ENCODE measurements around the gene RORB.

RORB gene

DNA sequence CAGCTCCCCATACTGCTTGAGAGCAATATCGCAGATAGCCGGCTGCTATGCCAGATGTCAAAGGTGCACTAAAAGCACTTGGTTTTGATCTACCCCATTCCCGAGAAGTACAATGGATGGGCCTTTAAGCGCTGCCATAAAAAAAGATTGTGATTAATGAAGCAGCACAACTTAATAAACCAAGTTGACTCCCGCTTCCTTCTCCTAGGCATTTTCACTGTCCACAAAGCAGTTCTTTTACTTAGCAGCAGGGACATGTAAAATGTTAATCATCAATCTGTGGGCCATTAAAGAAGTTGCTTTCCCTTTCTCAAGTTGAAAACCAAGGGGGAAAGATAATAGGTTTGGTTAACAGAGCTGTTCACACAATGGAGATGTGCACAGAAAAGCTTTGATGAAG, 214.2 kb downstream of the RORB start:
- no peak for TF ChIP-seq NFIC (IDR thresholded peaks at IDR 0.05)
- TF ChIP-seq, protein P1, sequence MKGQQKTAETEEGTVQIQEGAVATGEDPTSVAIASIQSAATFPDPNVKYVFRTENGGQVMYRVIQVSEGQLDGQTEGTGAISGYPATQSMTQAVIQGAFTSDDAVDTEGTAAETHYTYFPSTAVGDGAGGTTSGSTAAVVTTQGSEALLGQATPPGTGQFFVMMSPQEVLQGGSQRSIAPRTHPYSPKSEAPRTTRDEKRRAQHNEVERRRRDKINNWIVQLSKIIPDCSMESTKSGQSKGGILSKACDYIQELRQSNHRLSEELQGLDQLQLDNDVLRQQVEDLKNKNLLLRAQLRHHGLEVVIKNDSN (IDR thresholded peaks at IDR 0.05): no peak
- TF ChIP-seq EP300 (IDR thresholded peaks at IDR 0.05; ENCODE audit: borderline replicate concordance): no peak
- no peak for TF ChIP-seq EGR1 (IDR thresholded peaks at IDR 0.05)
- no peak for TF ChIP-seq ZBTB7A (IDR thresholded peaks at IDR 0.05; ENCODE audit: low read depth)
- no peak for TF ChIP-seq YY1 (IDR thresholded peaks at IDR 0.05; ENCODE audit: low read depth)
- TF ChIP-seq RAD21 (IDR thresholded peaks at IDR 0.05; ENCODE audit: low read depth): no peak
- no peak for TF ChIP-seq TAF1 (IDR thresholded peaks at IDR 0.05; ENCODE audit: low read depth)
- no peak for TF ChIP-seq CEBPB (IDR thresholded peaks at IDR 0.05)
- TF ChIP-seq, protein P2, sequence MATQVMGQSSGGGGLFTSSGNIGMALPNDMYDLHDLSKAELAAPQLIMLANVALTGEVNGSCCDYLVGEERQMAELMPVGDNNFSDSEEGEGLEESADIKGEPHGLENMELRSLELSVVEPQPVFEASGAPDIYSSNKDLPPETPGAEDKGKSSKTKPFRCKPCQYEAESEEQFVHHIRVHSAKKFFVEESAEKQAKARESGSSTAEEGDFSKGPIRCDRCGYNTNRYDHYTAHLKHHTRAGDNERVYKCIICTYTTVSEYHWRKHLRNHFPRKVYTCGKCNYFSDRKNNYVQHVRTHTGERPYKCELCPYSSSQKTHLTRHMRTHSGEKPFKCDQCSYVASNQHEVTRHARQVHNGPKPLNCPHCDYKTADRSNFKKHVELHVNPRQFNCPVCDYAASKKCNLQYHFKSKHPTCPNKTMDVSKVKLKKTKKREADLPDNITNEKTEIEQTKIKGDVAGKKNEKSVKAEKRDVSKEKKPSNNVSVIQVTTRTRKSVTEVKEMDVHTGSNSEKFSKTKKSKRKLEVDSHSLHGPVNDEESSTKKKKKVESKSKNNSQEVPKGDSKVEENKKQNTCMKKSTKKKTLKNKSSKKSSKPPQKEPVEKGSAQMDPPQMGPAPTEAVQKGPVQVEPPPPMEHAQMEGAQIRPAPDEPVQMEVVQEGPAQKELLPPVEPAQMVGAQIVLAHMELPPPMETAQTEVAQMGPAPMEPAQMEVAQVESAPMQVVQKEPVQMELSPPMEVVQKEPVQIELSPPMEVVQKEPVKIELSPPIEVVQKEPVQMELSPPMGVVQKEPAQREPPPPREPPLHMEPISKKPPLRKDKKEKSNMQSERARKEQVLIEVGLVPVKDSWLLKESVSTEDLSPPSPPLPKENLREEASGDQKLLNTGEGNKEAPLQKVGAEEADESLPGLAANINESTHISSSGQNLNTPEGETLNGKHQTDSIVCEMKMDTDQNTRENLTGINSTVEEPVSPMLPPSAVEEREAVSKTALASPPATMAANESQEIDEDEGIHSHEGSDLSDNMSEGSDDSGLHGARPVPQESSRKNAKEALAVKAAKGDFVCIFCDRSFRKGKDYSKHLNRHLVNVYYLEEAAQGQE (IDR thresholded peaks at IDR 0.05; ENCODE audit: low read depth): no peak
- TF ChIP-seq, protein P3, sequence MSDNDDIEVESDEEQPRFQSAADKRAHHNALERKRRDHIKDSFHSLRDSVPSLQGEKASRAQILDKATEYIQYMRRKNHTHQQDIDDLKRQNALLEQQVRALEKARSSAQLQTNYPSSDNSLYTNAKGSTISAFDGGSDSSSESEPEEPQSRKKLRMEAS (IDR thresholded peaks at IDR 0.05): no peak
- no peak for TF ChIP-seq TEAD4 (IDR thresholded peaks at IDR 0.05)
- no peak for TF ChIP-seq TCF12 (IDR thresholded peaks at IDR 0.05; ENCODE audit: low read depth)
- TF ChIP-seq FOXM1 (IDR thresholded peaks at IDR 0.05; ENCODE audit: borderline replicate concordance, low read depth): no peak
- no peak for TF ChIP-seq CREB1 (IDR thresholded peaks at IDR 0.05; ENCODE audit: low read depth)

DNA sequence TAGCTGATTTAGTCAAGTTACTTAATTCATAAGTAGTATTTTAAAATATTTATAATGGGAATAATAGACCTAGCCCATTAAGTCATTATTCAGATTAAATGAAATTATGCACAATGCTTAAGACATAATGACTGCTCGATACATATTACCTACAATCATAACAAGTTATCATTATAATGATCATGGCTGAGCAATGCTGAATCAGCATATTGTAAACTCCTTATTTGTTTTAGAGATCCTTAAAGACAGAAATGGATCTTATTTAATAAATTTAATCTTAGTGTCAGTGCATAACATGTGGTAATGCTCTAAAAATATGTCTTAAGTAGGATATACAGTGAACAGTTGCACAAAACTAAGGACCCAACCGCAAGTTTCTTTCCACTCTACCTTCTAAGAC, 221.6 kb downstream of the RORB start:
- no peak for TF ChIP-seq RAD21 (IDR thresholded peaks at IDR 0.05; ENCODE audit: low read depth)
- TF ChIP-seq FOXM1 (IDR thresholded peaks at IDR 0.05; ENCODE audit: borderline replicate concordance, low read depth): no peak
- no peak for TF ChIP-seq CEBPB (IDR thresholded peaks at IDR 0.05)
- TF ChIP-seq ZBTB7A (IDR thresholded peaks at IDR 0.05; ENCODE audit: low read depth): no peak
- no peak for TF ChIP-seq CREB1 (IDR thresholded peaks at IDR 0.05; ENCODE audit: low read depth)
- TF ChIP-seq, protein P1 (IDR thresholded peaks at IDR 0.05): no peak
- no peak for TF ChIP-seq EP300 (IDR thresholded peaks at IDR 0.05; ENCODE audit: borderline replicate concordance)
- no peak for TF ChIP-seq TAF1 (IDR thresholded peaks at IDR 0.05; ENCODE audit: low read depth)
- no peak for TF ChIP-seq NFIC (IDR thresholded peaks at IDR 0.05)

DNA sequence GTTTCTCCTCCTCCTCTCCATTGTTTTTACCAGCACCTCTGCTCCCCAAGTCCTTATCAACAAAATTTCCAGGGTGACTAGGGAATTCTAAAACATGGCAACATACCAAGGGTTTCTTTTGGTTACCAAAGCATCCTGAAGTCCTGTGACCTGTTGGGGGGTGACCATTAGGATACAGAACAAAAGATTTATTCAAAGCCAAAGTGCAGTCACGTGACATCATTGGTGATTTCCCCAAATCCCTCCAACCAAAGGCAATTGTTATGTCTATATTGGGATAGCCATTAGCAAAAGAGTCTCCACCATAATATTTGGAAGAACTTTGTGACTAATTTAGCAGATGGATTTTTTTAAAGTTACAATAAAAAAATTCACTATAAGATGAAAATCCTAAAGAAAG, 222.2 kb downstream of the RORB start:
- TF ChIP-seq EGR1 (IDR thresholded peaks at IDR 0.05) (no peak), RAD21 (IDR thresholded peaks at IDR 0.05; ENCODE audit: low read depth) (no peak), YY1 (IDR thresholded peaks at IDR 0.05; ENCODE audit: low read depth) (no peak), CEBPB (IDR thresholded peaks at IDR 0.05) (no peak), FOXM1 (IDR thresholded peaks at IDR 0.05; ENCODE audit: borderline replicate concordance, low read depth) (no peak)
- TF ChIP-seq, protein P3 (IDR thresholded peaks at IDR 0.05): no peak

DNA sequence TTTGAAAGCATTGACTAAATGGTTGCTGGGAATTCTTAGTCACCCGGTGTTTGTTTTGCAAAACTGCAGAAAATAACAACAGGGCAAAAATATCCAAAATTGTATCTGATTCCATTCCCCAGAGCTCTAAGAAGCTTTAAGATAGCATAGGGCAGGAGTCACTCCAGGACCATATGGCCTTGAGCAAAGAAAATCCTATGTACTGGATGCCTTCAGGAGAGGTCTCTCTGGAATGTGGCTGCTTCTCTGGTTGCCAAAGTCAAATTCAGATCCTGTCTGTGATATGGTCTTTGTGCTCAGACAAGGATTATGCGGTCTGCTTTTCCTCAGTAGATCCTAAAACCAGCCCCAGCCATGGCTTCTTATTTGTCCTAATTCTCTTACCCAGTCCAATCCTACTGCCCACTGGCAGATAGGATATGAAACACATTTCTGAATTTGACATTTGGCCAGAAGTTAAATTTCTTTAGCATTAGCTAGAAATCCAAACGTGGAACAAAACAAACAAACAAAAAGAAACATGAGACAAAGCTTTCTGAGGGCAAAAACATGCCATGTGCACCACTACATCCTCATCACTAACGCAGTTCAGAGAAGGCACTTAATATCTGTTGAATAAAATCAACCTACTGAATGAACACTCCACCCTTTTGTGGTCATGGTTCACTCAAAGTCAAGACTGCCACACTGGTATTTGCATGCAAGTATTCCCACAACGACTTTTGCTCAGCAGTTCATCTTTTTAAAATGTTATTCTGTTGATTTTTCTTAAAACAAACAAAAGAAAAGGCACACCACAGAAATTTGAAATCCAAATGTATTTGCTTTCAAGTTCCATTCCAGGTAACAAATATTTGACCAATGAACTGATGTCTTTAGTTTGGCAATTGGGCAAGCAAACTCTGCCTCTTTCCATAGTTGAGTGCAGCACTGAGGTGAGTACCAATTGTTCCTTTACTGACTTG, 224.8 kb downstream of the RORB start:
- no peak for TF ChIP-seq ZBTB7A (IDR thresholded peaks at IDR 0.05; ENCODE audit: low read depth)
- TF ChIP-seq TEAD4 (IDR thresholded peaks at IDR 0.05): no peak
- no peak for TF ChIP-seq FOXM1 (IDR thresholded peaks at IDR 0.05; ENCODE audit: borderline replicate concordance, low read depth)
- TF ChIP-seq, protein P3 (IDR thresholded peaks at IDR 0.05): no peak
- TF ChIP-seq RAD21 (IDR thresholded peaks at IDR 0.05; ENCODE audit: low read depth): no peak
- TF ChIP-seq CEBPB (IDR thresholded peaks at IDR 0.05): no peak
- TF ChIP-seq EGR1 (IDR thresholded peaks at IDR 0.05): no peak

DNA sequence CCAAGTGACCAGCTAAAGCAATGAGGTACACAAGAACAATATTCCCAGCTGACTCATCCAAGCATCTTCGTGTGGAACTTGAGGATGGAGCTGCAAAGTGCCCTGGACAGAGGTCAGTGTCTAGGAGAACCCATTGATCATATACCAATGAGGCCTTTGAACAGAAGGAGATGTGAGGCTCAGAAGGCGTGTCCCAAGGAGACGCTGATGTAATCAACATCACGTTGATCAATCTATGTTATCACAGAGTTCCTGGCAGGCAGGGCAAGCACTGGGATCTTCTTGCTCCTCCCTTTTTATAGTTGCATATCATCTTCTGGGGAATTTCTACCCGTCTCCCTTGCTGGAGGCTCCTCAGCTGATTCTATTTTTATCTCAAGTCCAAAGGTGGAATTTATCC, 227.2 kb downstream of the RORB start:
- TF ChIP-seq TAF1 (IDR thresholded peaks at IDR 0.05; ENCODE audit: low read depth) (no peak), FOXM1 (IDR thresholded peaks at IDR 0.05; ENCODE audit: borderline replicate concordance, low read depth) (no peak), NFIC (IDR thresholded peaks at IDR 0.05) (no peak), EP300 (IDR thresholded peaks at IDR 0.05; ENCODE audit: borderline replicate concordance) (no peak), CEBPB (IDR thresholded peaks at IDR 0.05) (no peak), CREB1 (IDR thresholded peaks at IDR 0.05; ENCODE audit: low read depth) (no peak), TCF12 (IDR thresholded peaks at IDR 0.05; ENCODE audit: low read depth) (no peak), TEAD4 (IDR thresholded peaks at IDR 0.05) (no peak), YY1 (IDR thresholded peaks at IDR 0.05; ENCODE audit: low read depth) (no peak), RAD21 (IDR thresholded peaks at IDR 0.05; ENCODE audit: low read depth) (no peak), EGR1 (IDR thresholded peaks at IDR 0.05) (no peak), ZBTB7A (IDR thresholded peaks at IDR 0.05; ENCODE audit: low read depth) (no peak)
- TF ChIP-seq, protein P2 (IDR thresholded peaks at IDR 0.05; ENCODE audit: low read depth): no peak
- TF ChIP-seq, protein P1 (IDR thresholded peaks at IDR 0.05): no peak
- TF ChIP-seq, protein P3 (IDR thresholded peaks at IDR 0.05): no peak

All from Ishikawa (cell line).